COR-L47 (cell line): ENCODE results near the gene NTN3.

Experiments used
- DNase-seq: peaks from one replicate; lab custom pipeline; 2025; lab: John Stamatoyannopoulos, UW

Gene NTN3

DNA sequence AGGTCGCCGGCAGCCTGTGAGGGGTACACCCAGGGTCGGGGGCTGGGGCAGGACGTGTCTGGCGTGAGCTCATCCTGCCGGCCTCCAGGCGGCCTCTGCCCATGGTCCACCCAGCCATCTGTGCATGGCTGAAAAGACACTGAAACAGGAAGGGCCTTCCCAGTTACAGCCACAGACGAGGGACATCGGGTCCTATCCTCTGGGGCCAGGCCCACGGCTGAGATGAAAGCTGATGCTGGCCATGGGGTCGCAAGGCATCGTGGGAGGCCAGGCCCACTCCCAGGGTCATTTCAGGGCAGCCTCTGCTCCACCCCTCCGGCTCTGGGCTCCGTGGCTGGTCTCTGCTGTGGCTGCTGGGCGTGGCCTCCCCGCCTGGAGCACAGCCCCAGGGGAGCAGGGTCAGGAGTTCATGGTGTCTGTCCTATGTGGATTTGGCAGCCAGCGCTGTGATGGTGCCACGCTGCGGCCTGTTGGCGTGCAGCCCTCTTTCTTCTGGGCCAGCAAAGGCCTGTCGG lies 26.1 kb downstream of the NTN3 start:
- DNase-seq = no peak

GRCh38 chr16:2497695-2498484 lies 26.8 kb downstream of the NTN3 start:
- DNase-seq = no peak

- DNase-seq = no peak
Measured at GRCh38 chr16:2498531-2499253, 27.6 kb downstream of the NTN3 start.

GRCh38 chr16:2499454-2499853 lies 28.4 kb downstream of the NTN3 start:
- no peak for DNase-seq

GRCh38 chr16:2499890-2500429 lies 28.9 kb downstream of the NTN3 start:
- no peak for DNase-seq

GRCh38 chr16:2500430-2500917 lies 29.4 kb downstream of the NTN3 start:
- DNase-seq = no peak

DNA sequence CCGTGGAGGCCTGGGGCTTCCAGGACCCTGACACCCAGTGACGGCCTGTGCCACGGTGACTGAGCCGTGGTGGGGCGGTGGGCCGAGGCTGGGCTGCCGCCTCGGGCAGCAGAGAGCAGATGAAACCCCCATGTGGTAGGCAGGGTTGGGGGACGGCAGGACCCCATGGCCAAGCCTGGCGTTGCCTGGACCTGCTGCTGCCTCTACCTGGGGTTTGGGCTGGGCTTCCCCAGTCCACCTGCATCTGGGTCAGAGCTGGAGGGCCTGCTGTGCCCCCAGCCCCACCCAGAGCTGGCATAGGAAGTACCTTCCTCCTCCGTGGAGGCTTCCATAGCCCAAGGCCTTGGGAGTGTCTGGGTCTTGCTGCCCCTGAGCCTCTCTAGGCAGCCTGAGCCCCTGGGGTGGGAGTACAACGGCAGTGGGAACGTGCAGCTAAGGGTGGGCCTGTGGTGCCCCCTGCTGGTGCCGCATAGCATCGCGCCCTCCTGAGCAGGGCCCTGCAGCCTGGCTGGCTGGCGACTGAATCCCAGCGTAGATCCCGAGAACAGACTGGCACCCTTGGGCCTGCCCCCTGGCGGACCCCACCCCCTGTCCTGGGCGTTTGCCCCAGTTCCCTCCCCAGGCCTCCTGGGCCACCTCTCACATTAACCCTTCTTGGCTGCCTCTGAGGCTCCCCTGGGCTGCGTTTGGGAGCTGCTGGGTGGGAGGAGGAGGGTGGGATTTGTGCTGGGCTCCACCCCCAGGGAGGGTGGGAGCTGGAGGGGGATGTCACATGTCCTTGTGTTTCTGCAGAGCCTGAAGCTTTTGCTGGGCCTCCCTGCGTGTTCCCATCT lies 30.0 kb downstream of the NTN3 start:
- peak; percentile 69 for DNase-seq

DNA sequence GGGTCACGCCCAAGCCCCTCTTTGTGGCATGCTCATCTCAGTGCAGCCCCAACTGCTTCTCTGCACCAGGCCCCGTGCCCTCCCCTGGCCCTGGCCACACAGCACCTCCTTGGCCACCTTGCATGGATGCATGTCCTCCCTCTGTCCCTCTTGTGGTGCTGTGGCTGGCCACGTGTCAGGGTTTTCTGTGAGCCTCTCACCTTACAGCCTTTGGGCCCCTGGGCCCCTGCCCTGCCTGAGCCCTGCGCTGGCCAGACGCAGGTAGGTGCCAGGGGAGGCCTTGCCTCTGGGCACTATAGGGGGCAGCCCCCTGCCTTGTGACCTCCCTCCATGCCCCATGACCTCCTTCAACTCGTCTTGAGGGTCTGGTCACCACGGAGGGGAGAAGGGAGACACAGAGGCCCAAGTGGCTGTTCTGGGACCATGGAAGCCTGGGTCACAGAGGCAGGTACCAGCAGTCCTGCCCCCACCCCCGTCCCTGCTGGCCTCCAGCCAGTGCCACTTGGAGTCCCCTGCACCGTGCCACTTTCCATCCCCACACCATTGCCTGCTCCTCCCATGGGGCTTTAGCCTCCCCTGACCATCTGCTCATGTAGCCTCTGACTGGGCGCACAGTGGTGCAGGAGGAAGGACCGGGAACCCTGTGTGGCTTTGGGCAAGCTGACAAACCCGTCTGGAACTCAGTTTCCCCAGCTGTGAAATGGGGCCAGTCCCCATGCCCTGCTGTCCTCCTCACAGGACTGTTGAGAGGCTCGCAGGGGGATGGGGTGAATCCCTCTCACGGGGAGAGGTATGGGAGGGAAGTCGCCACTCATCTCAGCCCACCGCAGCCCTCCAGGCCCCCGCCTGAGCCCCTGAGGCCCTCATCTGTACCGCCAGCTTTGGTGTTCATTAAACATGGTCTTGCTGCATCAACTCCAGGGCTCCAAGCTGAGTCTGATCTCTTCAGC lies 31.1 kb downstream of the NTN3 start:
- DNase-seq = no peak

DNA sequence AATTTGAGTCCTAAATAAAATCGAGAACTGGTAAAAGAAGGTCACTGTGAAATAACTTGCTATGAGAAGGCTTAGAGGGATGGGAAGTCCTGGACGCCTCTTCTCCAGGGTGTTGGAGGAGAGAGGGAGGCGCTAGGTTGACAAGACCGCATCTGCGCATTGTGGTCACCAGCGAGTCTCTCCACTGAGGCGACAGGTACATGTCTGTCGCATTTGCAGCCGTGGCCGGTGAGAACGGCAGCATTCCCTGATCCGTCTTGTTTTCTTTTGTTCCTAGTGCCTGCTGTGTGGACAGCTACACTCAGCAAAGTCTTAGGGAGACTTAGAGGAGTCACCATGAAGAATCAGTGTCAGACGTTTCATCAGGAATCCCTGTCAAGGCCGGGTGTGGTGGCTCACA lies 34.6 kb downstream of the NTN3 start:
- DNase-seq = no peak

GRCh38 chr16:2507052-2507659 lies 36.1 kb downstream of the NTN3 start:
- DNase-seq = no peak

GRCh38 chr16:2507665-2508064 lies 36.6 kb downstream of the NTN3 start:
- no peak for DNase-seq

- DNase-seq = no peak
Measured at GRCh38 chr16:2508722-2509400, 37.8 kb downstream of the NTN3 start.

DNA sequence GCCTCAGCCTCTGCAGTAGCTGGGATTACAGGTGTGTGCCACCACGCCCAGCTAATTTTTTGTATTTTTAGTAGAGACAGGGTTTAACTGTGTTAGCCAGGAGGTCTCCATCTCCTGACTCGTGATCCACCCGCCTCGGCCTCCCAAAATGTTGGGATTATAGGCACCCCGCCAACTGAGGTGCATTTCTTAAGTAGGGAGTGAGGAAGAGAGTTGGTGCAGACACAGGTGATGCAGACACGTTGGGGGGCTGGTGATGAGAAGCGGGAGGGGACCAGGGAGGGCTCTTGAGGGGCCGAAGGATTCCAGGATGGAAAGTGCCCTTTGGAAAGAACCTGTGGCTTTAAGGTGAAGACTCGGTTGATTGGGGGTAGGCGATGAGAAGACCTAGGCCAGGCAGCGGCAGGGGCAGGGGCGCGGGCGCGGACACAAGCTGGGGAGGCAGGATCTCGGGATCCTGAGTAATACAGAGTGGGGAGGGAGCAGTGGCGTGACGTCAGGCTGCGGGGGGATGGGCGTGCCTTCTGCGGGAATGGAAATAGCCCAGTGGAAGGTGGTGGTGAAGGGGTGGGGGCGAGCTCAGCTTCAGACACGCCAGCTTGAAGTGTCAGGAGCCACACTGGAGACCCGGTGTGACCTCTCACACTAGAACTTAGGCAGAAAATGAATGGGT lies 40.2 kb downstream of the NTN3 start:
- no peak for DNase-seq

DNA sequence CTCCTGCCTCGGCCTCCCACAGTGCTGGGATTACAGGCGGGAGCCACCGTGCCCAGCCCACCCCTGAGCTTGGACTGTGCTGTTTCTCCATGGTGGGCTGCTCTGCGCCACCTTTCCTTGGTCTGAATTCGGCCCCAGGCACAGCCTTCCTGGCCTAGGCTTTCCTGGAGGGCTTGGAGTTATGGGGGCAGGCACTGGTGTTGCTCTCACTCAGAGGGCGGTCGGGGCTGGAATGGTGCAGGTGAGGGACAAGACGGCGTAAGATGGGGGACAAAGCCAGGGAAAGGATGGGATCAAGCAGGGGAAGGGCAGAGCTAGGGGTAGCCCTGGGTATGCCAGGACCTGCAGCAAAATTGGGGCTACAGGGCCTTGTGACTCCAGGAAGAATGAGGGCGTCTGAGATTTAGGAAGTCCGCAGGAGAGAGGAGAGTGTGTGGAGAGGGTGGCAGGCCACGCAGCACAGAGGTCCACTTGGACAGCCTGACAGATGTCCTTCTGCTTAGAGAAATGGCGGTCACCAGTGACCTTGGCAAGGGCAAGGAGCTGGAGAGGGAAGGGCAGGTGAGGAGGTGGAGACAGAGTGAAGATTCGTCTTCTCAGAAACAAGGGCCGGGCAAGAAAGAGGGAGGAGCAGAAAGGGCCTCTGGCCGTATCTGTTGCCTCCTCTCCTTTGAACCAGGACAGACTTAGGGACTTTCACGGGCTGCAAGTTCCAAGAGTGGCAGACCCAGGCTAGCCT lies 41.1 kb downstream of the NTN3 start:
- no peak for DNase-seq

- no peak for DNase-seq
Measured at GRCh38 chr16:2512735-2513404, 41.8 kb downstream of the NTN3 start.

- DNase-seq = peak; percentile 94
Measured at GRCh38 chr16:2513405-2514332, 42.6 kb downstream of the NTN3 start, which contains the start of gene ATP6V0C. ATP6V0C (plus strand) TSS chr16:2513952; CDS start chr16:2514104, 152 bp downstream.
